Left forelimb (tissue), 1 donor: ENCODE results near the gene RUFY1.
"Not testable (repeated sequence)": the region's sequence is repeated elsewhere in the genome, so short reads cannot be mapped to it uniquely, and the experiment has no call there.

Experiments
- DNase-seq: peaks from one replicate; pipeline ENCODE4 v3.0.0-alpha.2; 2018; ENCODE audit warnings: low spot score

RUFY1 gene, protein sequence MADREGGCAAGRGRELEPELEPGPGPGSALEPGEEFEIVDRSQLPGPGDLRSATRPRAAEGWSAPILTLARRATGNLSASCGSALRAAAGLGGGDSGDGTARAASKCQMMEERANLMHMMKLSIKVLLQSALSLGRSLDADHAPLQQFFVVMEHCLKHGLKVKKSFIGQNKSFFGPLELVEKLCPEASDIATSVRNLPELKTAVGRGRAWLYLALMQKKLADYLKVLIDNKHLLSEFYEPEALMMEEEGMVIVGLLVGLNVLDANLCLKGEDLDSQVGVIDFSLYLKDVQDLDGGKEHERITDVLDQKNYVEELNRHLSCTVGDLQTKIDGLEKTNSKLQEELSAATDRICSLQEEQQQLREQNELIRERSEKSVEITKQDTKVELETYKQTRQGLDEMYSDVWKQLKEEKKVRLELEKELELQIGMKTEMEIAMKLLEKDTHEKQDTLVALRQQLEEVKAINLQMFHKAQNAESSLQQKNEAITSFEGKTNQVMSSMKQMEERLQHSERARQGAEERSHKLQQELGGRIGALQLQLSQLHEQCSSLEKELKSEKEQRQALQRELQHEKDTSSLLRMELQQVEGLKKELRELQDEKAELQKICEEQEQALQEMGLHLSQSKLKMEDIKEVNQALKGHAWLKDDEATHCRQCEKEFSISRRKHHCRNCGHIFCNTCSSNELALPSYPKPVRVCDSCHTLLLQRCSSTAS

DNA sequence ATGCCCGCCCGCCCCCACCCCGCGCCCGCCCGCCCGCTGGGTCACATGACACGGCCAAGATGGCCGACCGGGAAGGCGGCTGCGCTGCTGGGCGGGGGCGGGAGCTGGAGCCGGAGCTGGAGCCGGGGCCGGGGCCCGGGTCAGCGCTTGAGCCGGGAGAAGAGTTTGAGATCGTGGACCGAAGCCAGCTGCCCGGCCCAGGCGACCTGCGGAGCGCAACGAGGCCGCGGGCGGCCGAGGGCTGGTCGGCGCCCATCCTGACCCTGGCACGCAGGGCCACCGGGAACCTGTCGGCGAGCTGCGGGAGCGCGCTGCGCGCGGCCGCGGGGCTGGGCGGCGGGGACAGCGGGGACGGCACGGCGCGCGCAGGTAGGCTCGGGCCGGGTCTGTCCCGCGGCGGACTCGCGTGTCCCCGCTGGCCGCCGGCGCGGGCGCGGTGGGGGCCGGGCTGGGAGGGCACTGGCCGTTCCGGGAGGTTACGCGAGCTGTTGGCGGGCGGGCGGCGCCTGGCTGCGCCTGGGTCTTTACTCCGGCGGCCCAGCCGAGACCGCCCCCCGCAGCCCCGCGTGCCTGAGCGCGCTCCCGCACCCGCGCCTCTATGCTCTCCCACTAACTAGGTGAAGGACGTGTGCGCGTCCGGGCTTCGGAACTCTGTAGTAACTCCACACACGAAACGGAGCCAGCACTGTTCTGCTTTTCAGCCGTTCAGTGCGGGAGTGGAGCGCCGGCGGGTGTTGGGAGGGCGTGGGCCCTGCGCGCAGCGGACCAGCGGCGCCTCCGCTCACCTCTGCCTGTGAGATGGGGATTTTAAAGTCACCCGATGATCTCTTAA lies at the start of gene RUFY1:
RUFY1 (plus strand) TSS at position 44 of the 832 bp plus-strand sequence; CDS start at position 60, 16 bp downstream.
- DNase-seq, result peak; percentile 92

DNA sequence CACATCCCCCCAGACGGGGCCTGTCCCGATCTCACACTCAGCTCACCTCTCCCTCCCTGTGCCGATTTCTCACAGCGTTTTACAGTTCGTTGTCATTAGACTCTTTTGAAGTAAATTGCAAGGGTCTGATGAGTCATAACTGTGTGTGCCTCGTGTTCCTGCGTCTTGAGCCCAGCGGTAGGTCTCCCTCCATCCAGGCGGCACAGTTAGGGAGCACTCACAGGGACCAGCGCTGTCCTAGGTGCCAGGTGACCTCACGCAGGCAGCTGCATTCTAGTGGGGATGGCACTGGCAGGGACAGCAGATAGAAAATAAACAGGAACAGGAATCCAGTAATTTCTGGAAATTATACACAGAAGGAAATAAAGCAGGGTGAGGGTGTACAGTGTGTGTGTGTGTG lies 48.4 kb upstream of the RUFY1 start:
- DNase-seq, result not testable (repeated sequence)

DNA sequence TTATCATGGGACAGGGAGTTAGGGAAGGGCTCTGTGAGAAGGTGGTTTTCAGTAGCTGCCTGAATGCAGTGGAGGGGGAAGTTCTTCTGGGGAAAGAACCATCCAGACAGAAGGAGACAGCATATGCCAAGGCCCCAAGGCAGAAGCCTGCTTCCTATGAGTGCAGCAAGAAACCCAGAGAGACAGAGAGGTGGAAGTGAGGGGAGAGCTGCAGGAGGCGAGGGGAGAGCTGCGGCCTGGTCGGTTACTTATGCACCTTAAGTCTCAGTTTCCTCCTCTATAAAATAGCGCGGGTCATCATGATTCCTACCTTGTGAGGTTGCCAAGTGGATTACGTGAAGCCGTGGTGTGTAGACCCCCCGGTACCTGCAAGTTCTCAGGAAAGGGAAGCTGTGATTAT lies 47.9 kb upstream of the RUFY1 start:
- not testable (repeated sequence) for DNase-seq

DNA sequence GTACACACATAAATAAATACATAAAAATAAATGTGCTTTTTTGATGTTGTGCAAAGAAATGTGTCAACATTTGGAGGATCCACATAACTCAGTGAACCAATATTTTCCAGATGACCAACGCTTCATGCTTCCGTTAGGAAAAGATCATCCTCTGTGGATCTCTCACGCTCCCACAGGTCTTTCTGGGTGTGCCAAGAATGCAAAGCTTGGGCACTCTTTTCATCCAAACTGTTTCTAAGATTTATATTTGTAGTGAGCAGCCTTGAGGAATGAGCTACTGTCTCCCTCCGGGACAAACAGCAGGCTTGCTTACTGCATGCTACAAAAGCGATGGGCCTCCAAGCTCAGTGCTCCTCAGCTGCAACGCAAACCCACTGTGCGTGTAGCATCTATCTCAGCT lies 46.2 kb upstream of the RUFY1 start:
- no peak for DNase-seq

DNA sequence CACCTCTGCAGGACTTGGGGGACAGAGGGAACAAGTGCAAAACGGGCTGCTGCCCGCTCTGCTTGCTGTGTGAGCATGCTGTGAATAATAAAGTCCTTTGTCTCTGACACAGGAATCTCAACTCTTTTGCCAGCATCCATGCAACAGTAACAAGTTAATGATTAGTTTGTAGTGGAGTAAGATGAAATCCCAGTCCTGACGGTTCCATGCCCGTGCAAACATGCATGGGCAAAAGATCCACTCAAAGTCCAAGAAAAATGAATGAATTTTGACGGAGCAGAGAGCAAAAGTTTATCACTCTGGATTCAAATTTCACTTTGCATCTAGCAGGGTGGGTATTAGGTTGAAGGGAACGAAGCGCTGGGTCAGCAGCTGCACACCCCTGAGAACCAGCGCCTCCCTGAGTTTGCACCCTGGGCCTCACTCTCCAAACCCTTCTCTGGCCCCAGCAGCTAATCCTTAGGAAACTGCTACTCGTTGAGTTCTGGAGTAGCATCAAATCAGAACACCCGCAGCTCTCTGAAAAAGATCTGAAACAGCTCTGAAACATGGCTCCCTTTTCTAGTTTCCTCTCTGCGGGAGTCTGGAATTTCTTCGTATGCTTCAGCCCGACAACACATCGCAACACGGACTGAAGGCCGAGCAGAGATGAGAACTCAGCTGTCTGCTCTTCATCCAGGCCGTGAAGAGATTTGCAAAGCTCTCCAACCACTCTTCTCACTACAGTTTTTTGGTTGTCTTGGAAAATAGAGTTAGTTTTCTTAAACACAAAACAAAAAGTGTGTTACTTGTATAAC lies 45.6 kb upstream of the RUFY1 start:
- DNase-seq, result no peak

DNA sequence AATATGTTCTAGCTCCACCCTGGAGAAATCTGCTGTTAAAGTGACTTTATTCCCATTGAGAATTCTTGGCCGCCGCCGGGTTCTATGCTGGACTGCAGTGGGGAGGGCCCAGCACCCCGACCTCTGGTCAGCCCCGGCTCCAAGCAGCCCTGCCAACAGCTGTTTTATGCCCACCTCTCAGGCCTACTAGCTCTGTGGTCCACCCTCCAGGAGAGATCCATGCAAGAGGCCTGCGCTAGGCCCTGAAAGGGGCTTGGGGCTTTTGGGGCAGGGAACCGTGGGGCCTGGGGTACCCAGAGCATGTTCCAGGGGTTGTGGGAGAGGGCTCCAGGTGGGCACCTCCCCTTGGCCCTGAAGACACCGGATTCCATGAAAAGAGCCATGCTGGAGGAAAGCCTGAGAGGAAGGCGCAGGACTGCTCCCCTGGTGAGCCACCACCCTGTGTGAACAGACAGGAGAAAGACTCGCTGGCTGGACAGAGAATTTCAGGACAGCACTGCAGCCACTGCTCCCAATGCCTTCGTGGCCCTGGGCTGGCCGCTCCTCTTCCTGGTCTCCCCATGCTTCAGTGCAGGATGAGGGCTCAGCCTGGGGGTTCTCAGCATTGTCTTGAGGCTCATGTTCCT lies 44.6 kb upstream of the RUFY1 start:
- DNase-seq, result no peak

DNA sequence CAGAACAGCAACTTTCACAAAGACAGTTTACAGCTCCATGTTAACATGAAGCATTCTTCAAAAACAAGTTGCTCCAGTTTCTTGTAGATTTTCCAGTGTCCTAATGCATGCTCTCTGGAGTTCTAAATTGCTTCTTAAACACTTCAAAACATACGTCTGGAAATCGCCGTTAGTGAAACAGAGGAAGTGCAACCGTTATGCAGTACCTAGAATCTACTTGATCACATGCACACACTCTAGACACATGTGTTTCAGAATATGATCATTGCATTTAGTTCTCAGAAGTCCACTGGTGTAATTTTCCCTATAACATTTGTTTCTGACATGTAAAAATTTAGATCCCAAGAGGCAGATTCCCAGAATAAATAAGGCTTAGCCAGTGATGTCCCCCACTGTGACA lies 41.1 kb upstream of the RUFY1 start:
- no peak for DNase-seq

DNA sequence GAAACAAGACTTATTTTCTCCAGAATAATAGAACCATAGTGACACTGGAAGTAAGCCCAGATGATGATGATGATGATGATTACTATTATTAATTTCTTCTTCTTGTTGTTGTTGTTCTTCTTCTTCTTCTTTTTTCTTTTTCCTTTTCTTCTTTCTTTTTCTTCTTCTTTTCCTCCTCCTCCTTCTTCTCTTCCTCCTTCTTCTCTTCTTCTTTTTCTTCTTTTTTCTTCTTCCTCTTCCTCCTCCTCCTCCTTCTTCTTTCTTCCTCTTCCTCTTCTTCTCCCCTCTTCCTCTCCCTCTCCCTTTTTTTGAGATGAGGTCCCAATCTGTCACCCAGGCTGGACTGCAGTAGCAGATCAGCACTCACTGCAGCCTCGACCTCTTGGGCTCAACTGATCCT lies 40.5 kb upstream of the RUFY1 start:
- no peak for DNase-seq

DNA sequence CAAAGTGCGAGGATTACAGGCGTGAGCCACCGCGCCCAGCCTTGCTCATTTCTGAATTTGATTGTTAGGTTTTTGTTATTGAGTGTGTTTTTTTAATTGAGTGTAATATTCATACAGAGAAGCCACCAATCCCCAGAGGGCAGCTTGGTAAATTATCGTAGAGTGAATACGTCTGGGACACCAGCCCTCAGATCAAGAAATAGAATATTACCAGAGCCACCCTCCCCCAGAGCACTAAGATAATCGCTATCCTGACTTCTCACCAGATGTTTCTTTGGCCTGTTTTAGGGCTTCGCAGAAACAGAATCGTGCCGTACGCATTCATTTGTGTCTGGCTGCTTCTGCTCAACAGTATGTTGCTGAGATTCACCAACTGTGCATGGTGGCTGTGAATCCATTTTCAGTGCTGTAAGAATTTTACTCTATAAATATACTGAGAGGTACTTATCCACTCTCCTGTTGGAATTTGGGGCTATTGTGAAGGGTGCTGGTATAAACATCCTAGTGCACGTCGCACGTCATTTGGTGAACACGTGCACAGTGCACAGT lies 37.8 kb upstream of the RUFY1 start:
- DNase-seq, result no peak

DNA sequence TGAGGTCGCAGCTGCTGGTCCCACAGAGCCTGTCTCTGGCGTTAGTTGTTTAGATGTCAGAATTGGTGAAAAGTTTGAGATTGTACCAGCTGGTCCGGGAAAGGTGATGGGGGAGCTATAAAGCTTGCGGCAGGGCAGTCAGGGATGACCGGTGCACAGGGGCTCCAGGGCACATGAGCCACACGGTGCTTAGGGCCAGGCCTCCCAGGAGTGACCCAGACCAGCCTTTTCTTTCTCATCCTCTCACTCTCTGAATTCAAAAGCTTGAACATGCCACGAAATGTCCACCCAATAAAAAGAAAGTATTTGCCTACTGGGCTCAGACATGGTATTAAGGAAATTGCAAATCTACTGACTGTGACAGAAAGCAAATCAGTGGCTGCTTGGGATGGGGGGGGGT lies 34.9 kb upstream of the RUFY1 start:
- DNase-seq, result not testable (repeated sequence)

DNA sequence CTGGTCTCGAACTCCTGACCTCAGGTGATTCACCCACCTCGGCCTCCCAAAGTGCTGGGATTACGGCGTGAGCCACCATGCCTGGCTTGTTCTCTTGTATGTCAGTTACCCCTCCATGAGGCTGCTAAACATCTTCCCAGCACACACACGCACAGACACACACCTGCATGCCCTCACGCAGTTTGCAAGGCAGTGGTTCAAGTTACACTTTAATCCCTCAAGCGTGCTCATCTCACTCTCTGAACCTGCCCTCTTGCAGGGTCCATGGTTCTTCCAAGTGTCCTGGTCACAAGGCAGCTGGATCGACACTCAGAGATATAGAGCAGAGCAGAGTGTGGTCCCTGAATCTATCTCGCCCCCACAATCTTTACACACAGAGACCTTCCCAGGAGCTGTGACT lies 34.1 kb upstream of the RUFY1 start:
- DNase-seq, result no peak

DNA sequence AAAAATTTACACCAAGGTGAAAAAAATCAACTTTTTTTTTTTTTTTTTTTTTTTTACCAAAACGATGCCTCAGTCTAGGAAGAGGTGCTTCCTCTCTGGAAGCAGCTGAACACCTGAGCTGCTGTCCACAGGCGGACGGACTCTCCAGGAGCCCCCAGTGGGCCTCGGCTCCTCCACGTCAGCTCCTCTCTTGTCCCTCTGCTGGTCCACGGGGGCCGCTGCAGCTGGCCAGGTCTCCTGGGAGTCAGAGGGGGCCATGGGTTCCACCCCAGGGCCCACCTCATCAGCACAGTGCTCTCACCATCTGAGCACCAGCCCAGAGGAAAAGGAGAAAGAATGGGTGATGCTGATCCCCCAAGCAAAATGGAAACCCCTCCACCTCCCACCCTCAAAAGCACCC lies 32.6 kb upstream of the RUFY1 start:
- DNase-seq, result not testable (repeated sequence)

DNA sequence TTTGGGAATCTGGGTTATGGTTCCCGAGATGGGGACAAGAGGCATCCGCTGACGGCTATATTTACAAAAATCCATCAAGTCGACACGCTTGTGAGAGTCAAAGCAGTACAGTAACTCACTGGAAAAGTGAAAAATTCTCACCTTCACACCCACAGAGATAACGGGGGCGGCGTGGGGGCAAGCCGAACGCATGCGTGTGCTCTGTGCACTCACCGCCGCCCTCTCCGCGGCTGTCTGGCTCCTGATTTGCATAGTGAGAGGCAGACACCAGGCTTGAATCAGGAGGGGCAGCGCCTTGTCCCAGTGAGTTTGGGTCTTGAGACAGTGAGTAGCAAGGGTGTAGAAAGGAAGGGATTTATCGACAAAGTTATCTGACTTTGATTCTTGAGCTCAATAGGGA lies 32.0 kb upstream of the RUFY1 start:
- DNase-seq, result not testable (repeated sequence)

DNA sequence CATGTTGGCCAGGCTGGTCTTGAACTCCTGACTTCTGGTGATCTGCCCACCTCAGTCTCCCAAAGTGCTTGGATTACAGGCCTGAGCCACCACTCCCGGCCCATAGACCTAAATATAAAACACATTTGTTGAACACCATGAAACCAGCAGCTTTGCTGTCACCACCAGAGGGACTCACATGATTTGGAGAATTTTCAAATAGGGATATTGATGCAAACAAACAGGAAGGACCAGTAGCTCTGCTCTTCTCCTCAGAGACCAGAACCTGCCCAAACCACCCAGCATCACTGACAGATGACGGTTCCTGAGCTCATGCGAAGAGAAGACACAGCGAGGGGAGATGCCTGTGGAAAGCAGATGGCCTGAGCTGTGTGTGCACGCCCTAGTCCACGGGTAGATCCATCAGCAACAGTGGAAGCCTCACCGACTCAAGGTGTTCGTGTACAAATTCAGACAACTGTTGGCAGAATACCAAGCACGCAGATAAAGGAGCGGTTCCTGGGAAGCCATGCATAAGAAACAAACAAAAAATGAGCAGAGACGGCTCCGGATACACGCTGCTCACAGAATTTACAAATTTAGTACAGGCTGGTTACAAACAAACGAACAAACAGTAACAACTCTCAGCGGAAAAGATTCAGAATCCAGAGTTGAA lies 30.8 kb upstream of the RUFY1 start:
- not testable (repeated sequence) for DNase-seq

DNA sequence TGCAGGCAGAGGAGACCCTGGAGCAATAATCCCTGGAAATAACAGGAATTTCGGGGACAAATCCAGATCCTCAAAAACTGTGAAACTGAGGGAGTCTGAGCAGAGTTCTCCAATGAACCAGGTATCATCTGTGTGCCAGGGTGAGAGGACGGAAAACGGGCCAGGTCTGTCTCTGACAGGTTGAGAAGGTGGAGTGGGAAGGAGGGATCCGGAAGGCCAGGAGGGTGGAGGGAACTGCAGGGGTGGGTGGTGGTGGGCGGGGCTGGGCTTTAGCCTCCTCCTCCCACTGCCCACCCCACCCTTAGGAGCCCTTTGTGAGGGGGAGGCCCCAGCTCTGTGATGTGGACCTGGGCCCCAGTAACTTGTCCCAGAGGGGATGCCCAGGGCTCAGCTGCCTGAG lies 28.2 kb upstream of the RUFY1 start:
- not testable (repeated sequence) for DNase-seq

DNA sequence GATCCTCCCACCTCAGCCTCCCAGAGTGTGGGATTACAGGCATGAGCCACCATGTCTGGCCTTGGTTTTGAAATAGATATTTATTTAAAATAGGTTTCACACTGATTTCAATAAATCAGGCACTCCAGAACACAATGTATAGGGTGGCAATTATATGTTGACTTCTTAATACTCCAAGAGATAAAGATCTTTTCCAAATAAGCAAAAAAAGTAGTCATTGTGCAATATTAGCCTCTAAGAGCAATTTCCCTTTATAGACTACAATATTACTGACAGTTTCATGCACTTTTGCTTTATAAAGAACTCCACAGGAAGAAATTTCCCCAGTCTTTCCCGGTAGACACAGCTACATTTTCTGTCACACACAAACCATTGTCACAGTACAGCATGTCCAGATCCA lies 23.4 kb upstream of the RUFY1 start:
- no peak for DNase-seq

DNA sequence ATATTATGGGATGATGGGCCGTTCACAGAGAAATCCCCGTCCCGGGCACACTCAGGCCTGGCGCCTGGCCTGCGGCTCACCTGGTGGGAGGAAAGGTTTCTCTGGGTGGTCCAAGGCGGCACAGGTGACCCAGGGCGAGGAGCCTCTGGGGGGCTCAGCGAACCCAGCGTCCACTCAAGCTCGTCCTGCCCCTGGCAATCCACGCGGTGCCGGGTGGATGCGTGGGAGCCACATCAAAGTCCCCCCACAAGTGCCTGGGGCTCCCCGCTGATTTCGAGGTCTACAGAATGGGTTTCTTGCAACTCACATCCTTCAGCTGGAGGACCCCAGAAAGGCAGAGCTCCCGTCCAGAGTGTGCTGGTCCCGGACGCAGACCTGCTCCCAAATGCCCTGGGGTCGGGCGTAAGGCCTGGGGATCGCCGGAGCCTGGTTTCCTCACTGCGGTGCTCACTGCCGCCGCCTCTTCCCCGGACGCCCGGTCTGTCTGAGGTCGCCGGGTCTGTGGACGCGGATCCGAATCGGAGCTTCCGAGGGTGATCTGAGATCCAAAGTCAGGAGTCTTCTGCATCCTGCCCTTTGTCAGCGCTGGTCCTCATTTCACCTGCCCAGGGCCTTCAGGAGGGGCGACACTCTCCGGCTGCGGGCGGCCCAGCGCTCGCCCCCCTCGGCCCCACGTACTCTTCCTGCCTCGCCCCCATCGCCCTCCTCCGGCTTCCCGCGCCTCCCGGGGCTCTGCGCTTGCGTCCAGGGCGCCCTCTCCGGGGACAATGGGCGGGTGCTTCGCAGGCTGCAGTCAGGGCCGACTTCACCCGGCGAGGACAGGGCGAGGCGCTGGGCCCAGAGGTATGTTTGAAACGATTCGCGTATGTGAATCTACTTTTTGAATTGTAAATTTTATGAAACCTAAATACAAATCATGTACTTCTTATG lies 20.0 kb upstream of the RUFY1 start:
- peak; percentile 70 for DNase-seq

DNA sequence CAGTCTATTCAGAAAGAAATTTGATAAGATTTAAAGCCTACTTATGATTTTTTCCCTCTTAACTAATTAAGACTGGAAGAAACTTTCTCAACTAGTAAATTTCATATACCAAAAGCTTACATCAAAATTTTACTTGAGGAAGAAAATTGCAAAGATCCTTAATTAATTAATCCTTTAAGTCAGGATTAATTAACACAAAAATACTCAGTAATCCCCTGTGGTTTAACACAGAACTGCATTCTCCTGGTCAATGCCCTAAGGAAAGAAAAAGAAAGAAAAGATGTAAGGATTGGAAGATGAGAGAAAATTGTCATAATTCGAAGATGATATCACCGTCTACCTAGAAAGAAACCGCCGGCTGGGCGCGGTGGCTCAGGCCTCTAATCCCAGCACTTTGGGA lies 17.3 kb upstream of the RUFY1 start:
- DNase-seq, result no peak

DNA sequence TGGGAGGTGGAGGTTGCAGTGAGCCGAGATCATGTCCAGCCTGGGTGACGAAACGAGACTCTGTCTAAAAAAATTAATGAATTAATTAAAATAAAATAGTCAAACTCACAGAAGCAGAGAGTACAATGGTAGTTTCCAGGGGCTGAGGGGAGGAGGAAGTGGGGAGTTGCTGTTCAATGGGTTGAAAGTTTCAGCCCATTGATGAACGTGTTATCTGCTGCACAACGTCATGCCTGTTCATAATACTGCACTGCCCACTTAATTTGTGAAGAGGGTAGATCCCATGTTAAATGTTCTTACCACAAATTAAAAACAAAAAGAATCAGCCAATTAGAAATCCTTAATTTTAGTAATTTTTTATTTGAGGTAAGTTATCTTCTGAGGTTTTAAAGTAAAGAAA lies 16.4 kb upstream of the RUFY1 start:
- DNase-seq, result no peak
